Heart right ventricle (tissue), 16 donors: ENCODE results near the gene PDF. TPM values are rescaled to one million over a fixed set of nuclear protein-coding genes. Genes with fewer than 3 reads are reported as not detected.
A peak's percentile ranks its signal among the peaks of the same experiment; 100 is the strongest.

Experiments
- ATAC-seq, 8 donors: fragments of 200-7000 bp; cut with Tn5 transposase; one replicate each; pipeline ENCODE4 v1.9.1; 2020; ENCODE audit warnings: mild to moderate bottlenecking in 8 of 8, moderate library complexity in 8 of 8, moderate number of reproducible peaks in 1 of 8
- DNase-seq, 2 donors: peaks; one replicate each; pipeline ENCODE4 v3.0.0-alpha.2; 2020
- H3K27ac ChIP-seq, 10 donors: fragments of 200-600 bp; sonication (generic) in 2 of 10; one replicate each; pipeline versions ENCODE4 v1.5.0 to v1.8.0; 2020 to 2022; ENCODE audit warnings: mild to moderate bottlenecking in 3 of 10
- H3K27me3 ChIP-seq, 7 donors: fragments of 200-600 bp; one replicate each; pipeline ENCODE4 v1.8.0; 2021 to 2022; ENCODE audit warnings: mild to moderate bottlenecking in 2 of 7
- H3K36me3 ChIP-seq, 9 donors: fragments of 200-600 bp; sonication (generic) in 1 of 9; one replicate each; pipeline versions ENCODE4 v1.5.0 to v1.8.0; 2020 to 2022; ENCODE audit warnings: mild to moderate bottlenecking in 2 of 9
- H3K4me1 ChIP-seq, 9 donors: fragments of 200-600 bp; sonication (generic) in 1 of 9; one replicate each; pipeline versions ENCODE4 v1.5.0 to v1.8.0; 2020 to 2022; ENCODE audit warnings: mild to moderate bottlenecking in 4 of 9
- H3K4me3 ChIP-seq, 10 donors: fragments of 200-600 bp; sonication (generic) in 2 of 10; one replicate each; pipeline versions ENCODE4 v1.5.0 to v1.8.0; 2020 to 2022; ENCODE audit warnings: mild to moderate bottlenecking in 7 of 10, moderate library complexity in 2 of 10
- H3K9me3 ChIP-seq, 11 donors: fragments of 200-600 bp in 10 of 11; sonication (generic) in 2 of 11; one replicate each; pipeline versions ENCODE4 v1.5.0 to v1.8.0; 2013 to 2022; ENCODE audit warnings: mild to moderate bottlenecking in 2 of 11, control low read depth in 1 of 11, moderate library complexity in 1 of 11
- CTCF ChIP-seq, 9 donors: fragments of 200-600 bp; sonication (generic) in 2 of 9; IDR thresholded peaks; one replicate each; pipeline versions ENCODE4 v1.5.0 to v1.8.0; 2021 to 2022; ENCODE audit warnings: antibody characterized with exemption in 9 of 9, mild to moderate bottlenecking in 5 of 9, moderate library complexity in 1 of 9
- WGBS, 2 donors: extraction: QIAGEN DNeasy Blood & Tissue Kit; methylation state at CpG; one replicate each; pipeline ENCODE4 v1.1.7; 2013; ENCODE audit warnings: inconsistent platforms in 1 of 2; 5-methylcytosine and 5-hydroxymethylcytosine counted together
- intact Hi-C, 10 donors: fragments of 100-400 bp; cut with DNase I; formaldehyde crosslinking; loops; one replicate each; pipeline versions ENCODE4 v1.11.1 to v1.14.2; 2022
- polyA plus RNA-seq, 2 donors: library from polyadenylated mRNA; stranded (reverse); fragments of 200-250 nt; gene quantifications; one replicate each; pipeline ENCODE4 v1.2.3, GENCODE V29; 2013
- total RNA-seq, 10 donors: library from RNA; stranded (reverse); fragmentation: NEBNext Ultra II Directional in 3 of 10; extraction: Animal tissue kit (Norgen Biotek cat#: 25700) in 3 of 10; gene quantifications; one replicate each; pipeline versions ENCODE4 v1.2.1 to v1.2.4, GENCODE V29; 2021 to 2023
- donor health status: Arrhythmogenic right ventricular cardiomyopathy.
- donor health status: ischemic (EF 13 %, LVEDD 7.1; RV severe dilation, severe dysfunction).
- donor health status: healthy with polysubstance abuse.
- donor health status: DM: no; HTN: yes; CAD: no.
- donor health status: DM: no; HTN: no; CAD: no.
- donor health status: ischemic (EF 25% LVEDD 6.9; RV normal size, moderate dysfunction).
- donor health status: ischemic (EF 25% LVEDD 5.7; RV mildly dilated, moderate dysfunction).
- donor health status: healthy.
- donor health status: DM: yes; HTN: yes; CAD: no.
- donor health status: Ischemic cardiomyopathy.
- donor health status: ischemic (EF 35%, LVEDD 5.7; RV mildly dilated, moderate dysfunction).
- donor health status: nonischemic (EF 11% LVEDD 7.7; RV severe dilation, severe dysfunction).
- donor health status: DM: yes; HTN: yes; CAD: no.
- donor health status: PGD.
- donor health status: ischemic (EF 29% LVEDD 5.4; RV normal size, mild dysfunction).
- donor health status: nonischemic (EF 23%, LVEDD 6.1; RV moderate dilation, normal function).

PDF gene
- total and polyA plus RNA-seq, 12 donors, result 2.0 to 10.7 (median 5.4) TPM

- DNase-seq, result no peak
- H3K27me3 ChIP-seq, result no peaks in the 10 kb centered on the region
- intact Hi-C loops, result loop anchor here in 2 of 10 donors (1.0 to 2.0 kb wide), 2 partner anchors 27 to 28 kb away; partner anchors contain the start of genes COG8 (in 2 of the 2) and NIP7 (in 2 of the 2)
Observed at GRCh38 chr16:69311533-69312387, 18.6 kb downstream of the PDF start.

DNA sequence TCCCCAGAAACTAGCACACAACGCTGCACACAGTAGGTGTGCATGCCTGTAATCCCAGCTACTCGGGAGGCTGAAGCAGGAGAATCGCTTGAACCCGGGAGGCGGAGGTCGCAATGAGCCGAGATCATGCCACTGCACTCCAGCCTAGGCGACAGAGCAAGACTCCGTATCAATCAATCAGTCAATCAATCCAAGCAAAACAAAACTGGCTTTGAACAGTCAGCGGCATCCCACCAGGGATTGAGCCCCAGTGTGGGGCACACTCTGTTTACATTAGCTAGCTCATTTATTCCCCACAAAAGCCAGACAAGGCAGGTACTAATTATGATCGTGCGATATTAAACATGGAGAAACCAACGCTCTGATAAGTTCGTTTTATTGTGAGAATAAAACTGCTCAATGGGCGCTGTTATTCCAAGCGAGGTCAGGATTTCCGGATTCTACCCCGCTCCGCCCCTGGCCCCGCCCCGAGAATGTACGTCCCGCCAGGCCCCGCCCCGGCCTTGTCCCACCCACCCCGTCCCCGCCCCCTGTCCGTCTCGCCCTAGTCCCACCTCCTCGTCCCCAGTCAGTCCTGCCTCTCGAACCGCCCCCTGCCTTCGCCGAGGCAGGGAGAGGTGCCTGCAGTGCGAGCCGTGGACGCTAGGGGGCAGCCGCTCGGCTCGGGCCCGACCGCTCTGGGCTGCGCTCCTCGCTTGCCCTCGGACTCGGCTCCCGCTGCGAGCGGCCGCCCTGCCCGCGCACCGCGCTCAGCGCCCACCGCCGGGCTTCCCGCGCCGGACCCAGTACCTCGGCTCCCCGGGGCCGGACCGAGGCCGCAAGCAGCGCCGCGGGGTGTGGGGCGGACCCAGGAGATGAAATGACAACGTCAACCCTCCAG, 19.5 kb downstream of the PDF start, which contains the start of gene VPS4A:
VPS4A (plus strand) TSS at position 698 of the 880 bp plus-strand sequence; CDS start at position 860, 162 bp downstream.
- Histone ChIP-seq H3K27ac (peak within 1 kb of the TSS; percentile 36 to 97 (median 90)), H3K4me3 (peak within 1 kb of the TSS; percentile 77 to 99 (median 88)), H3K9me3 (no peaks in the 10 kb centered on the region), H3K4me1 (peaks cover 5 to 44% (median 25%) of the 10 kb centered on the region in 9 donors), H3K27me3 (no peaks in the 10 kb centered on the region), H3K36me3 (peaks cover 0 to 29% (median 7%) of the 10 kb centered on the region in 9 donors)
- peak; percentile 76 to 95 (median 91) for TF ChIP-seq CTCF (IDR thresholded peaks at IDR 0.05)
- intact Hi-C loops, result loop anchor here in 2 of 10 donors (1.0 to 2.0 kb wide), 2 partner anchors 28 kb away; partner anchors contain the start of genes COG8 (in 2 of the 2) and NIP7 (in 2 of the 2)
- DNase-seq, result peak; percentile 96 to 97
- ATAC-seq, result peak; percentile 94 to 98 (median 96)
- WGBS, 2 donors, result 9 to 10% methylated on average over 62 to 70 of the region's 70 CpGs

More at GRCh38 chr16:69311533-69312387, 18.6 kb downstream of the PDF start:
- no peak for TF ChIP-seq CTCF (IDR thresholded peaks at IDR 0.05)
- peaks cover 0 to 38% (median 14%) of the 10 kb centered on the region in 9 donors for H3K36me3 ChIP-seq
- peaks cover 5 to 44% (median 25%) of the 10 kb centered on the region in 9 donors for H3K4me1 ChIP-seq
- H3K4me3 ChIP-seq, result peak overlapping the region; percentile 77 to 99 (median 88)
- peak overlapping the region; percentile 36 to 97 (median 90) for H3K27ac ChIP-seq
- WGBS, 2 donors, result 1 to 2% methylated on average over 49 to 59 of the region's 59 CpGs
- ATAC-seq, result peak; percentile 4 to 55 (median 40)
- H3K9me3 ChIP-seq, result no peaks in the 10 kb centered on the region

DNA sequence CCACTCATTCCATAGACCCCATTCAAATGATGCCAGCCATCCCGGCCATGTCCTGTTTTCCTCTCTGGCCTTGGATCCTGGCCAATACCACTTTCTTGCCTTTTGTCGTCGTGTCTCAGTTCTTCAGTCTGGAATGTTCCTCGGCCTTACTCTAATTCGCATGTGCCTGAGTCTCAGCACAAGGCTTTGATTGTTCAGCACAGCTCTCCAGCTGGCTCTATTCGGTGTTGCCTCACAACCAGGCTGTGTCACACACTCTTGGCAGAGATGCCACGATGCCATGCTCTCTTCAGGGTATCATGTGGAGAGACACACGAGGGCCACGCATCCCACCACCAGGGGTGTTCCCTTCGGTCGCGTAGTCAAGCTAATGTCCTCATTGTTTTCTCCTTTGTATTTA, 21.1 kb downstream of the PDF start:
- peaks cover 0 to 22% (median 7%) of the 10 kb centered on the region in 9 donors for H3K36me3 ChIP-seq
- ATAC-seq (no peak), DNase-seq (no peak)
- no peak for TF ChIP-seq CTCF (IDR thresholded peaks at IDR 0.05)
- H3K4me3 ChIP-seq, result no peak overlapping the region
- H3K27me3 ChIP-seq, result no peaks in the 10 kb centered on the region
- no peak overlapping the region for H3K27ac ChIP-seq
- 84 to 90% methylated on average over 12 of the region's 12 CpGs for WGBS, 2 donors
- intact Hi-C loops, result no loop called here
- H3K4me1 ChIP-seq, result peaks cover 5 to 33% (median 24%) of the 10 kb centered on the region in 9 donors
- no peaks in the 10 kb centered on the region for H3K9me3 ChIP-seq

GRCh38 chr16:69307856-69308255, 22.5 kb downstream of the PDF start:
- ATAC-seq, result no peak
- intact Hi-C loops, result no loop called here
- DNase-seq, result no peak

More at GRCh38 chr16:69307856-69308255, 22.5 kb downstream of the PDF start:
- Histone ChIP-seq H3K27me3 (no peaks in the 10 kb centered on the region), H3K36me3 (peaks cover 0 to 21% (median 0%) of the 10 kb centered on the region in 9 donors), H3K9me3 (no peaks in the 10 kb centered on the region), H3K4me1 (peaks cover 5 to 18% (median 16%) of the 10 kb centered on the region in 9 donors), H3K27ac (no peak overlapping the region), H3K4me3 (no peak overlapping the region)
- WGBS, 2 donors, result 91 to 93% methylated on average over 2 of the region's 2 CpGs
- no peak for TF ChIP-seq CTCF (IDR thresholded peaks at IDR 0.05)
